ENCODE data around the gene TMEM129.

Gene TMEM129

GRCh38 chr4:1670279-1670678, 50.8 kb downstream of the TMEM129 start:
- H3K9ac ChIP-seq (ENCODE audit: low read length): no peak overlapping the region
- no peak overlapping the region for H2BK12ac ChIP-seq (ENCODE audit: low read length)
- H3K79me2 ChIP-seq (ENCODE audit: control insufficient read depth, insufficient read depth, low read length, poor library complexity): no peaks in the 10 kb centered on the region
- no peak overlapping the region for H2BK120ac ChIP-seq (ENCODE audit: insufficient read depth, low read length, poor library complexity)
- no peak for DNase-seq
- H3K4ac ChIP-seq (ENCODE audit: low read depth, low read length): no peak overlapping the region
- H4K12ac ChIP-seq (ENCODE audit: low read depth, low read length): no peak overlapping the region
- no peak overlapping the region for H3K14ac ChIP-seq (ENCODE audit: low read length)
- no peak overlapping the region for H3K27ac ChIP-seq (ENCODE audit: low read depth, low read length)
- H3K18ac ChIP-seq (ENCODE audit: low read length): no peak overlapping the region
- H2BK5ac ChIP-seq (ENCODE audit: low read depth, low read length, poor library complexity): no peak overlapping the region
- H3K79me1 ChIP-seq (ENCODE audit: low read length): no peaks in the 10 kb centered on the region
- no peaks in the 10 kb centered on the region for H3K27me3 ChIP-seq (ENCODE audit: insufficient read depth, low read length)
- no peak overlapping the region for H3K4me3 ChIP-seq (ENCODE audit: low read depth, low read length)
- H3K23ac ChIP-seq (ENCODE audit: low read length): no peak overlapping the region
- H3K4me1 ChIP-seq (ENCODE audit: control insufficient read depth in 1 of 2, insufficient read depth in 2 of 2, low read length in 2 of 2): peaks cover 0 to 2% of the 10 kb centered on the region in 2 experiments
- no peak overlapping the region for H2AK5ac ChIP-seq (ENCODE audit: low read length)
- H3K36me3 ChIP-seq (ENCODE audit: control insufficient read depth in 1 of 2, insufficient read depth in 2 of 2, low read length in 2 of 2): no peaks in the 10 kb centered on the region
- WGBS (ENCODE audit: extremely low coverage, insufficient coverage, insufficient read length): no CpG with 5 or more reads among the region's 11 CpGs
- no peak overlapping the region for H4K8ac ChIP-seq (ENCODE audit: low read depth, low read length)
- H3K9me3 ChIP-seq (ENCODE audit: insufficient read depth, low read depth, low read length): no peaks in the 10 kb centered on the region
- H4K91ac ChIP-seq (ENCODE audit: low read depth, low read length): no peak overlapping the region
- H3K4me2 ChIP-seq (ENCODE audit: low read length): no peak overlapping the region
- H2AFZ ChIP-seq (ENCODE audit: insufficient read depth, low read length, poor library complexity): no peak overlapping the region

- H3K79me2 ChIP-seq (ENCODE audit: control insufficient read depth, insufficient read depth, low read length, poor library complexity): no peaks in the 10 kb centered on the region
These were observed 51.3 kb downstream of the TMEM129 start for GRCh38 chr4:1669850-1670249.

GRCh38 chr4:1669270-1669669, 51.9 kb downstream of the TMEM129 start:
- H2AK5ac ChIP-seq (ENCODE audit: low read length): no peak overlapping the region
- H2BK12ac ChIP-seq (ENCODE audit: low read length): no peak overlapping the region
- H3K23ac ChIP-seq (ENCODE audit: low read length): no peak overlapping the region
- no peaks in the 10 kb centered on the region for H3K9me3 ChIP-seq (ENCODE audit: insufficient read depth, low read depth, low read length)
- no peak overlapping the region for H4K8ac ChIP-seq (ENCODE audit: low read depth, low read length)
- H3K9ac ChIP-seq (ENCODE audit: low read length): no peak overlapping the region
- H3K4ac ChIP-seq (ENCODE audit: low read depth, low read length): no peak overlapping the region
- H3K14ac ChIP-seq (ENCODE audit: low read length): no peak overlapping the region
- no peak overlapping the region for H2AFZ ChIP-seq (ENCODE audit: insufficient read depth, low read length, poor library complexity)
- H4K12ac ChIP-seq (ENCODE audit: low read depth, low read length): no peak overlapping the region
- no peak overlapping the region for H3K18ac ChIP-seq (ENCODE audit: low read length)
- no peak overlapping the region for H4K91ac ChIP-seq (ENCODE audit: low read depth, low read length)
- H3K79me2 ChIP-seq (ENCODE audit: control insufficient read depth, insufficient read depth, low read length, poor library complexity): no peaks in the 10 kb centered on the region
- H2BK5ac ChIP-seq (ENCODE audit: low read depth, low read length, poor library complexity): no peak overlapping the region
- no peaks in the 10 kb centered on the region for H3K27me3 ChIP-seq (ENCODE audit: insufficient read depth, low read length)
- no peak overlapping the region for H2BK120ac ChIP-seq (ENCODE audit: insufficient read depth, low read length, poor library complexity)
- H3K4me2 ChIP-seq (ENCODE audit: low read length): no peak overlapping the region
- H3K36me3 ChIP-seq (ENCODE audit: control insufficient read depth in 1 of 2, insufficient read depth in 2 of 2, low read length in 2 of 2): no peaks in the 10 kb centered on the region
- no peak overlapping the region for H3K4me3 ChIP-seq (ENCODE audit: low read depth, low read length)
- no peaks in the 10 kb centered on the region for H3K79me1 ChIP-seq (ENCODE audit: low read length)
- no peak for DNase-seq
- no peak overlapping the region for H3K27ac ChIP-seq (ENCODE audit: low read depth, low read length)
- WGBS (ENCODE audit: extremely low coverage, insufficient coverage, insufficient read length): no CpG with 5 or more reads among the region's 12 CpGs
- H3K4me1 ChIP-seq (ENCODE audit: control insufficient read depth in 1 of 2, insufficient read depth in 2 of 2, low read length in 2 of 2): peaks cover 0 to 2% of the 10 kb centered on the region in 2 experiments

More at GRCh38 chr4:1669850-1670249, 51.3 kb downstream of the TMEM129 start:
- H2BK5ac ChIP-seq (ENCODE audit: low read depth, low read length, poor library complexity): no peak overlapping the region
- H4K12ac ChIP-seq (ENCODE audit: low read depth, low read length): no peak overlapping the region
- no peak overlapping the region for H3K4ac ChIP-seq (ENCODE audit: low read depth, low read length)
- no peak overlapping the region for H2BK12ac ChIP-seq (ENCODE audit: low read length)
- H3K36me3 ChIP-seq (ENCODE audit: control insufficient read depth in 1 of 2, insufficient read depth in 2 of 2, low read length in 2 of 2): no peaks in the 10 kb centered on the region
- no peak overlapping the region for H3K9ac ChIP-seq (ENCODE audit: low read length)
- no peak overlapping the region for H3K4me2 ChIP-seq (ENCODE audit: low read length)
- H3K27ac ChIP-seq (ENCODE audit: low read depth, low read length): no peak overlapping the region
- no peak overlapping the region for H2AFZ ChIP-seq (ENCODE audit: insufficient read depth, low read length, poor library complexity)
- H4K91ac ChIP-seq (ENCODE audit: low read depth, low read length): no peak overlapping the region
- peaks cover 0 to 2% of the 10 kb centered on the region in 2 experiments for H3K4me1 ChIP-seq (ENCODE audit: control insufficient read depth in 1 of 2, insufficient read depth in 2 of 2, low read length in 2 of 2)
- no peak overlapping the region for H3K23ac ChIP-seq (ENCODE audit: low read length)
- no peak overlapping the region for H2AK5ac ChIP-seq (ENCODE audit: low read length)
- WGBS (ENCODE audit: extremely low coverage, insufficient coverage, insufficient read length): no CpG with 5 or more reads among the region's 21 CpGs
- no peak overlapping the region for H2BK120ac ChIP-seq (ENCODE audit: insufficient read depth, low read length, poor library complexity)
- H3K79me1 ChIP-seq (ENCODE audit: low read length): no peaks in the 10 kb centered on the region
- H3K18ac ChIP-seq (ENCODE audit: low read length): no peak overlapping the region
- no peak overlapping the region for H4K8ac ChIP-seq (ENCODE audit: low read depth, low read length)
- no peaks in the 10 kb centered on the region for H3K9me3 ChIP-seq (ENCODE audit: insufficient read depth, low read depth, low read length)
- H3K4me3 ChIP-seq (ENCODE audit: low read depth, low read length): no peak overlapping the region
- DNase-seq: no peak
- no peak overlapping the region for H3K14ac ChIP-seq (ENCODE audit: low read length)
- no peaks in the 10 kb centered on the region for H3K27me3 ChIP-seq (ENCODE audit: insufficient read depth, low read length)

- WGBS (ENCODE audit: extremely low coverage, insufficient coverage, insufficient read length): no CpG with 5 or more reads among the region's 8 CpGs
- Histone ChIP-seq H4K8ac (ENCODE audit: low read depth, low read length) (no peak overlapping the region), H2BK5ac (ENCODE audit: low read depth, low read length, poor library complexity) (no peak overlapping the region), H4K12ac (ENCODE audit: low read depth, low read length) (no peak overlapping the region), H2AK5ac (ENCODE audit: low read length) (no peak overlapping the region), H3K79me1 (ENCODE audit: low read length) (no peaks in the 10 kb centered on the region), H3K9me3 (ENCODE audit: insufficient read depth, low read depth, low read length) (no peaks in the 10 kb centered on the region), H3K14ac (ENCODE audit: low read length) (no peak overlapping the region), H3K4me2 (ENCODE audit: low read length) (no peak overlapping the region), H2BK120ac (ENCODE audit: insufficient read depth, low read length, poor library complexity) (no peak overlapping the region), H3K27me3 (ENCODE audit: insufficient read depth, low read length) (no peaks in the 10 kb centered on the region), H3K23ac (ENCODE audit: low read length) (no peak overlapping the region), H3K27ac (ENCODE audit: low read depth, low read length) (no peak overlapping the region), H3K4me1 (ENCODE audit: control insufficient read depth in 1 of 2, insufficient read depth in 2 of 2, low read length in 2 of 2) (peaks cover 0 to 2% of the 10 kb centered on the region in 2 experiments), H3K4ac (ENCODE audit: low read depth, low read length) (no peak overlapping the region), H3K36me3 (ENCODE audit: control insufficient read depth in 1 of 2, insufficient read depth in 2 of 2, low read length in 2 of 2) (no peaks in the 10 kb centered on the region), H3K18ac (ENCODE audit: low read length) (no peak overlapping the region), H4K91ac (ENCODE audit: low read depth, low read length) (no peak overlapping the region), H3K9ac (ENCODE audit: low read length) (no peak overlapping the region), H2AFZ (ENCODE audit: insufficient read depth, low read length, poor library complexity) (no peak overlapping the region), H3K79me2 (ENCODE audit: control insufficient read depth, insufficient read depth, low read length, poor library complexity) (no peaks in the 10 kb centered on the region), H2BK12ac (ENCODE audit: low read length) (no peak overlapping the region), H3K4me3 (ENCODE audit: low read depth, low read length) (no peak overlapping the region)
- DNase-seq: no peak
These were observed 52.7 kb downstream of the TMEM129 start for GRCh38 chr4:1668488-1668840.

Measured in trophoblast cell (in vitro differentiated cells and primary cell).